C4-2B (cell line): ENCODE measurements around the gene SHF.

Experiments used
- H3K27ac ChIP-seq: fragments of 450-650 bp; 2 replicates; pipeline ENCODE4 v1.5.1; 2017
- ZFX ChIP-seq: fragments of 450-650 bp; IDR thresholded peaks from 2 replicates; pipeline ENCODE4 v1.6.1; 2017
- TF ChIP-seq, protein P1 (sequence below): fragments of 450-650 bp; conservative IDR thresholded peaks from 2 replicates; pipeline ENCODE4 v1.5.1; 2017; ENCODE audit warnings: mild to moderate bottlenecking

SHF gene

DNA sequence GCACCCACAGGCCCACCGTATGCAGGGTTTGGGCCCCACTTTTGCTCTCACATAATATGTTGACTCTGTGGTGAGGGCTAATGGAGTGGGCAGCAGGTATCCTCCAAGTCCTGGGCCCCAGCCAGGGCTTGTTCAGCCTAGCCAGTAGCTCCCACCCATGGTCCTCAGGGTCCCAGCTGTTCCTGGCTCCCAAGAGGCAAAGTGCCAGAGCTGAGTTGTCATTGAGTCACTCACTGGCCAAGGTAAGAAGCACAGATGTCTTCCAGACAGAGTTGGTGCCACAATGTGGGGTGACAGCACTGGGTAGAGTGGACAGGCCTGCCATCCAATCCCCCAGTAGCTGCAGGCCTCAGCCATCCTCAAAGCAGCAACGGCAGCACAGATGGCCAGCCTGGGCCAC, 4.3 kb downstream of the SHF start:
- TF ChIP-seq ZFX, result no peak
- TF ChIP-seq, protein P1, sequence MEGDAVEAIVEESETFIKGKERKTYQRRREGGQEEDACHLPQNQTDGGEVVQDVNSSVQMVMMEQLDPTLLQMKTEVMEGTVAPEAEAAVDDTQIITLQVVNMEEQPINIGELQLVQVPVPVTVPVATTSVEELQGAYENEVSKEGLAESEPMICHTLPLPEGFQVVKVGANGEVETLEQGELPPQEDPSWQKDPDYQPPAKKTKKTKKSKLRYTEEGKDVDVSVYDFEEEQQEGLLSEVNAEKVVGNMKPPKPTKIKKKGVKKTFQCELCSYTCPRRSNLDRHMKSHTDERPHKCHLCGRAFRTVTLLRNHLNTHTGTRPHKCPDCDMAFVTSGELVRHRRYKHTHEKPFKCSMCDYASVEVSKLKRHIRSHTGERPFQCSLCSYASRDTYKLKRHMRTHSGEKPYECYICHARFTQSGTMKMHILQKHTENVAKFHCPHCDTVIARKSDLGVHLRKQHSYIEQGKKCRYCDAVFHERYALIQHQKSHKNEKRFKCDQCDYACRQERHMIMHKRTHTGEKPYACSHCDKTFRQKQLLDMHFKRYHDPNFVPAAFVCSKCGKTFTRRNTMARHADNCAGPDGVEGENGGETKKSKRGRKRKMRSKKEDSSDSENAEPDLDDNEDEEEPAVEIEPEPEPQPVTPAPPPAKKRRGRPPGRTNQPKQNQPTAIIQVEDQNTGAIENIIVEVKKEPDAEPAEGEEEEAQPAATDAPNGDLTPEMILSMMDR, result no peak
- H3K27ac ChIP-seq, result peak overlapping the region; percentile 14; the same call in 1 of the 2 replicates

DNA sequence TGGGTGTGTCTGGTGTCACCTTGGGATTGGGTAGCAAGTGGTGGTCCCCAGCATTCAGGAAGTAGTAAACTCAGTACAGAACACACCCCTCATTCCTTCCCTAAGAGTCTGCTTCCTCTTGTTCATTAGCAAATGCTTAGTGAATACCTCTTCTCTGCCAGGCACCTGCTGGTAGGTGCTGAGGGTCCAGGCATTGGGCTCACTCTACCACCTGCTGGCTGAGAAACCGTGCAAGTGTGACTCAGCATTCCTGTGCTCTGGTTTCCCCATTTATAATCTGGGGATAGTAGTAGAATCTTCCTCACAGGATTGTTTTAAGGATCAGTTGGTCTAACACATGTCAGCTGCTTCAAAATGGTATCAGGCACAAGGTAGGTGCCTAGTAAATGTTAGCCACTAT, 4.8 kb downstream of the SHF start:
- TF ChIP-seq ZFX, result no peak
- TF ChIP-seq, protein P1, result no peak
- no peak overlapping the region for H3K27ac ChIP-seq

DNA sequence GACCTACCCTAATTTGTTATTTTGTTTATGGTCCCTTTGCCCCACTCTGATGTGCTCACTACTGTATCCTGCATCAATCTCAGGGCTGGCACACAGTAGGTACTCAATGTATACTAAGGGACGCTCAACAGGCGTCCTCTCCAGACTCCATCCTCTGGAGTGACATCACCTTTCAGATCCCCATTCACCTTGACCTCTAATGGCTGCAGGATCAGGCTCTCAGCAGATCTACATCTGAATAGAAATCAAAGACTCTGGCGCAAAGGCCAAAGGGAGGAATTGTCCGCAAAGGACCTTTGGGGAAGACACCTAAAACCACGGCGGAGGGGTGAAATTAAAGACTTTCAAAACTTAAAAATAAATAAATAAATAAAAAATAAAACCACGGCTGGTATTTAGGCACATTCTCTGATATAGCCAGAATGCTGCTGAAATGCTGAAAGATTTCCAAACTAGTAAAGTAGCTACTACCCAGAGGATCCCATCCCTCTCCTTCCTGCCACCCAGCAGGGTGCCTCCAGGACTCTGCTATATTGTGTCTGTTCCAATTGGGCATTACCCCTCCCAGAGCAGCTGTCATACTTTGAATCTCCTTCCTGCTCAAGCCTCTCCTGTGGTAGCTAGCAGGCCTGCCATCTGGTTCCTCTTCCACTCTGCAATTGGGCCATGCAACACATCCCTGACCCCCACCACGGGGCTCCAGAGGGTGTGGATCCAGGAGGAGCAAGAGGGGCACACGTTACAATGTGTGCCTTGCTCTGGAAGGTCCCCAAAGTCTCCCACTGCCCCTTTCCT, 6.1 kb downstream of the SHF start:
- TF ChIP-seq, protein P1, result no peak
- TF ChIP-seq ZFX, result no peak

DNA sequence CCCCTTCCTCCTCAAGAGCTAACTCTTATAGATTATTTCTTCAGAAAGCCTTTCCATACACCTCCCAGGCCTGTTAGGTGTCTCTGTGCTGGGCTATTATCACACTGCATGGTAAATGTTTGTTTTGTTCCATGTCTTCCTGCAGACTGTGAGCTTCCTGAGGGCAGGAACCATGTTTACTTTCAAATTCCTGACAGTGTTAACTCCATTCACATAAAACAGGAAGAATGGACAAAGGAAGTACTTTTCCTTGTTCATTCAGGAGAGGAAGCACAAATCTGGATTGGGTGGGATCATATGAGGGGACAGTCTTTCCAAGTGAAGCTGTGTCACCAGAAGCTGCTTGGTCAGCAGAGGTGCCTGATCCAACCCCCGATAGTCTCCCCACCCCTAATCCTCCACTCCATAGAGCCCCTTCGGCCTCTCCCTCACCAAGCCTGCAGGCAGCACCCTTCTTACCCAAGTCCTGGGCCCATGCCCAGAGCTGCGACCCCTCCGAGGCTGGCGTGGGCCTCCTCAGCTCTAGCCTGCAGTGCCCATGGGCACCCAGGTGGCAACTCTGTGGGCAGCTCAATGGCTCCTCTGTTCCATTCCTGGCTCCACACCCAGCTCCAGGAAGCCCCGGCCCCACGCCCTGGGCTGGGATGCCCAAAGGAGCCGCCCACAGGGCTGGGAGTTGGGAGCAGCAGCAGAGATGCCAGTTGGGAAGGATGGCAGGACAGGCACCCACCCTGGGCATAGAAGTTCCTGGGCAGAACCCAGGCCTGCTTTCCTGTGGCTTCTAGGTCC, 6.9 kb downstream of the SHF start:
- TF ChIP-seq, protein P1, result no peak
- no peak for TF ChIP-seq ZFX
- H3K27ac ChIP-seq, result no peak overlapping the region

More for the DNA sequence above, 6.1 kb downstream of the SHF start:
- no peak overlapping the region for H3K27ac ChIP-seq

DNA sequence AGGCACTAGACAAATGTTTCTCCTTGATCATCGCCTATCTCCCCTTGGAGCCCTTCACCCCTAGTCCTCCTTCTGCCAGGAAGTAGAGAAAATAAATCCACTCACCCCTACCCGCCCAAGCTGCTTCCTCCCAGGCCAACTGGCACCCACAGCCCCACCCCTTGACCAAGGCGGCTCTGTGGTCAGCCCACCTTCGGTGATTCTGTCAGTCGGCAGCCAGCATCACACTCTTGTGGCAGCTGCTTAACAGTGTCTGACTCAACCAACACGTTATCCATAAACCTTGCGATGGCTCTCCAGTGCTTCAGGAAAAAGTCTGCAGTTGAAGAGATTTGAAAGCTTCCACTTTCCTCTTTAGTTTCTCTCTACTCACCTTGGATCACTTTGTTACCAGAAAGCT, 7.6 kb downstream of the SHF start:
- TF ChIP-seq, protein P1, result no peak
- TF ChIP-seq ZFX, result no peak
- no peak overlapping the region for H3K27ac ChIP-seq

DNA sequence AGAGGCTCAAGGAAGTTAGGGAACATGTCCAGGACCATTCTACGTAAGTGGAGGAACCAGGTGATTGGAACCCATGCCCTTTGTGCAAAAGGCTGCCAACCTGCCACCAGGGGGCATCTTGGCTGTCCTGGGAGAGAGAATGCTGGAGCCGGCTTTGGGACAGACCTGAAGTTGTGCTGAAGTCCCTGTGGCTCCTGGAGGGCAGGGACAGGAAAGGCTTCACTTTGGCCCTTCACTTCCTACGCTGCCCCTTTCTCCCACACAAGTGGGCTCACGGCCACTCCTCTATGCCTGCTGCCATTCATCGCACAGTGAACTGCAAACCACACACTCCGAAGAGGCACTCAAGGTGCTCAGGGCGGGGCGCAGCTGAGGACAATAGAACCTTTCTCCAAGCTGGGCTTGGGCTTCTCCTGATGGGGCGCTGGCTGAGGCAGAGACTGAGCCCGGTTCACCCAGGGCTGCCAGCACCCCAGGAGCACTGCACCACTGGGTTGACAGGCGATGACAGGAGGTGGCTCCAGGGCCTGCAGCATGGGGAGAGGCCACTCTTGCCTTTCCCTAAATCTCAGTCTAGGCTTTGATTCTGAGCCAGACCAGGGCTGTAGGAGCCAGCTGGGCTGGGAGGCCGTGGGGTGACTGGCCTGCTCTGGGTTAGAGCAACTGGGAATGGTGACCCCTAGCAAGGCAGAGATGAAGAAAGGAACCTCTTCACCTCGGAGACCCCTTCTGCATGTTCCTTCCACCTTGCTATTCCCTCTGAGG, 8.4 kb downstream of the SHF start:
- no peak overlapping the region for H3K27ac ChIP-seq
- no peak for TF ChIP-seq ZFX
- TF ChIP-seq, protein P1, result no peak; the same call in 1 of the 2 replicates
